Measurements from ENCODE around the gene IQCE. TPM values are rescaled to one million over a fixed set of nuclear protein-coding genes. Genes with fewer than 3 reads are reported as not detected.

Gene IQCE
- total RNA-seq, 1 experiment from 2014 or later, result 16.7 TPM

DNA sequence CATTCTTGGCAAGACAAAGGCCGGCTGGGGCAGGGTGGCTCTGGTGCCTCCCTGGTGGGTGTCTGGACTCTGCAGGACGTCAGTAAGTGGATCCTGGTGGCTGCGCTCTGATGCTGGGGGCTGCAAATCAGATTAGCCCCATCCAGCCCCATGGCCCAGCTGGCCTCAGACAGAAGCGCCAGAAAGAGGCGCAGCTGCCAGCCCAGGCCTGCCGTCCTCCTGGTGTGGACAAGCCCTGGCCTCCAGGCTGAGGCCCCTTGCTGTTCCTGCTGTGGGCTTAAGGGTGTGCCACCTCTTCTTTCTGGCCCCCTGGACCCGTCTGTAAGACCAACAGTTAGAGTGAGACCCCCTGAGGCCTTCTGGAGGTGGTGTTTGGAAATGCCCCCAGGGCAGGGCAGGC, 45.1 kb upstream of the IQCE start:
- DNase-seq (ENCODE audit: unreplicated experiment), result no peak
- POLR2A ChIA-PET, result no interaction called here
- Mint-ChIP-seq H3K27me3 (ENCODE audit: insufficient read depth, unreplicated experiment) (no peaks in the 10 kb centered on the region), H3K4me1 (ENCODE audit: insufficient read depth, unreplicated experiment) (peaks cover 5% of the 10 kb centered on the region), H3K36me3 (ENCODE audit: insufficient read depth, unreplicated experiment) (no peaks in the 10 kb centered on the region), H3K9me3 (ENCODE audit: unreplicated experiment) (no peaks in the 10 kb centered on the region), H3K27ac (ENCODE audit: low read depth, unreplicated experiment) (no peak overlapping the region), H3K4me3 (ENCODE audit: unreplicated experiment) (no peak overlapping the region)
- CTCF ChIA-PET, result no interaction called here
- intact Hi-C loops (cut with micrococcal nuclease), result no loop called here
- no TSS peak for BruUV-seq (replicated peaks)
- no peak for TF ChIP-seq CTCF (IDR thresholded peaks at IDR 0.05; ENCODE audit: unreplicated experiment)

- intact Hi-C loops (cut with micrococcal nuclease), result no loop called here
- H3K36me3 Mint-ChIP-seq (ENCODE audit: insufficient read depth, unreplicated experiment), result no peaks in the 10 kb centered on the region
- no peak for TF ChIP-seq CTCF (IDR thresholded peaks at IDR 0.05; ENCODE audit: unreplicated experiment)
- no peak overlapping the region for H3K4me3 Mint-ChIP-seq (ENCODE audit: unreplicated experiment)
- no peaks in the 10 kb centered on the region for H3K27me3 Mint-ChIP-seq (ENCODE audit: insufficient read depth, unreplicated experiment)
- BruUV-seq (replicated peaks), result no TSS peak
- H3K9me3 Mint-ChIP-seq (ENCODE audit: unreplicated experiment), result no peaks in the 10 kb centered on the region
- no peak overlapping the region for H3K27ac Mint-ChIP-seq (ENCODE audit: low read depth, unreplicated experiment)
- CTCF ChIA-PET, result no interaction called here
- H3K4me1 Mint-ChIP-seq (ENCODE audit: insufficient read depth, unreplicated experiment), result no peaks in the 10 kb centered on the region
- POLR2A ChIA-PET, result no interaction called here
- DNase-seq (ENCODE audit: unreplicated experiment), result no peak
These were observed 44.0 kb upstream of the IQCE start for GRCh38 chr7:2514473-2515423.

GRCh38 chr7:2515424-2516193, 43.2 kb upstream of the IQCE start:
- no peak for DNase-seq (ENCODE audit: unreplicated experiment)
- Mint-ChIP-seq H3K36me3 (ENCODE audit: insufficient read depth, unreplicated experiment) (no peaks in the 10 kb centered on the region), H3K9me3 (ENCODE audit: unreplicated experiment) (no peaks in the 10 kb centered on the region), H3K4me1 (ENCODE audit: insufficient read depth, unreplicated experiment) (no peaks in the 10 kb centered on the region), H3K4me3 (ENCODE audit: unreplicated experiment) (no peak overlapping the region), H3K27ac (ENCODE audit: low read depth, unreplicated experiment) (no peak overlapping the region), H3K27me3 (ENCODE audit: insufficient read depth, unreplicated experiment) (no peaks in the 10 kb centered on the region)
- intact Hi-C loops (cut with micrococcal nuclease), result no loop called here
- no TSS peak for BruUV-seq (replicated peaks)
- ChIA-PET POLR2A (no interaction called here), CTCF (interaction anchor here (0.6 kb wide), 1 partner anchor 127 kb away, joined by 4 read pairs; no protein-coding TSS in a partner anchor)
- TF ChIP-seq CTCF (IDR thresholded peaks at IDR 0.05; ENCODE audit: unreplicated experiment), result no peak

- H3K4me3 Mint-ChIP-seq (ENCODE audit: unreplicated experiment), result no peak overlapping the region
- ChIA-PET POLR2A (no interaction called here), CTCF (interaction anchor here (0.6 kb wide), 1 partner anchor 127 kb away, joined by 4 read pairs; no protein-coding TSS in a partner anchor)
- no TSS peak for BruUV-seq (replicated peaks)
- no peaks in the 10 kb centered on the region for H3K9me3 Mint-ChIP-seq (ENCODE audit: unreplicated experiment)
- no peaks in the 10 kb centered on the region for H3K36me3 Mint-ChIP-seq (ENCODE audit: insufficient read depth, unreplicated experiment)
- H3K27me3 Mint-ChIP-seq (ENCODE audit: insufficient read depth, unreplicated experiment), result no peaks in the 10 kb centered on the region
- intact Hi-C loops (cut with micrococcal nuclease), result no loop called here
- H3K27ac Mint-ChIP-seq (ENCODE audit: low read depth, unreplicated experiment), result no peak overlapping the region
- H3K4me1 Mint-ChIP-seq (ENCODE audit: insufficient read depth, unreplicated experiment), result no peaks in the 10 kb centered on the region
- DNase-seq (ENCODE audit: unreplicated experiment), result no peak
- TF ChIP-seq CTCF (IDR thresholded peaks at IDR 0.05; ENCODE audit: unreplicated experiment), result no peak
These were observed 42.6 kb upstream of the IQCE start for GRCh38 chr7:2516194-2516555.
